HepG2 (cell line): ENCODE measurements around the gene SH2D5. TPM values are rescaled to one million over a fixed set of nuclear protein-coding genes. Genes with fewer than 3 reads are reported as not detected.

ENCODE experiments used
- ATAC-seq: fragments of 200-7000 bp; cut with Tn5 transposase; 3 replicates; pipeline ENCODE4 v1.9.1; 2020; ENCODE audit warnings: mild to moderate bottlenecking, moderate library complexity
- BruUV-seq: library from RNA; stranded (reverse); fragments of 400-500 nt; replicated peaks from 2 replicates; lab custom pipeline; 2021; lab: Mats Ljungman, UMichigan
- CTCF ChIA-PET: fragments of 300-600 bp; formaldehyde crosslinking; extraction: SDS; loops from one replicate; lab custom pipeline; 2021; ENCODE audit warnings: low total read pairs, inconsistent platforms, low intra/inter-chr PET ratio; lab: Yijun Ruan, JAX
- POLR2A ChIA-PET: fragments of 350-600 bp; sonication (Branson Sonifier 250); formaldehyde crosslinking; loops from one replicate; lab custom pipeline; 2020; ENCODE audit warnings: antibody characterized with exemption, inconsistent platforms; lab: Yijun Ruan, JAX
- DNase-seq: peaks from one replicate; pipeline ENCODE4 v3.0.0-alpha.2; 2015; ENCODE audit warnings: low spot score
- FAIRE-seq: peaks from 3 replicates; lab custom pipeline; 2011; peaks lifted over from hg19 to GRCh38; lab: Jason Lieb, UNC
- H2AFZ ChIP-seq: one replicate; pipeline ENCODE4 v1.6.1; 2011; ENCODE audit warnings: low read length, inconsistent platforms
- H3K27ac ChIP-seq: fragments of 300-600 bp; 3 replicates; pipeline ENCODE4 v1.8.0; 2011; ENCODE audit warnings: mixed run types, mild to moderate bottlenecking, mixed read lengths, low read length, inconsistent platforms; ENCODE audit not compliant: insufficient read depth; ENCODE audit errors: extremely low read length
- H3K27me3 ChIP-seq, 2 experiments: fragments of 200-600 bp in 1 of 2; 2 replicates in 1 of 2; 3 replicates in 1 of 2; pipeline versions ENCODE4 v1.6.0 to v1.8.0; 2011; ENCODE audit warnings: low read length in 2 of 2, mild to moderate bottlenecking in 2 of 2, moderate library complexity in 2 of 2, inconsistent platforms in 1 of 2; ENCODE audit not compliant: insufficient read depth in 2 of 2, control insufficient read depth in 1 of 2
- H3K36me3 ChIP-seq, 2 experiments: fragments of 200-600 bp in 1 of 2; replicated peaks in 1 of 2; 2 replicates in 1 of 2; 3 replicates in 1 of 2; pipeline versions ENCODE4 v1.5.1 to v1.8.0; 2011; ENCODE audit warnings: low read length in 2 of 2, inconsistent platforms in 1 of 2; ENCODE audit not compliant: insufficient read depth in 2 of 2, control insufficient read depth in 1 of 2
- H3K4me1 ChIP-seq: 2 replicates; pipeline ENCODE4 v1.5.1; 2012; ENCODE audit warnings: low read length, inconsistent platforms; ENCODE audit not compliant: insufficient read depth
- H3K4me2 ChIP-seq: 2 replicates; pipeline ENCODE4 v1.6.0; 2011; ENCODE audit warnings: low read depth, low read length, inconsistent platforms
- H3K4me3 ChIP-seq, 3 experiments: fragments of 200-600 bp in 1 of 3; sonication (generic), shearing (Covaris generic) in 1 of 3; replicated peaks in 1 of 3; 2 replicates each; pipeline ENCODE4 v1.5.1; 2011 to 2016; ENCODE audit warnings: low read length in 3 of 3, inconsistent platforms in 2 of 3, low read depth in 2 of 3, mild to moderate bottlenecking in 2 of 3, control low read depth in 1 of 3, mixed read lengths in 1 of 3; ENCODE audit not compliant: insufficient read depth in 1 of 3
- H3K79me2 ChIP-seq: one replicate; pipeline ENCODE4 v1.6.1; 2011; ENCODE audit warnings: low read length, inconsistent platforms; ENCODE audit not compliant: insufficient read depth
- H3K9ac ChIP-seq: 2 replicates; pipeline ENCODE4 v1.6.0; 2011; ENCODE audit warnings: mild to moderate bottlenecking, low read depth, low read length, inconsistent platforms; ENCODE audit not compliant: insufficient read depth
- H3K9me3 ChIP-seq: 2 replicates; pipeline ENCODE4 v1.5.1; 2012; ENCODE audit warnings: mild to moderate bottlenecking, low read length
- H4K20me1 ChIP-seq: 2 replicates; pipeline ENCODE4 v1.6.0; 2011; ENCODE audit warnings: inconsistent platforms, mild to moderate bottlenecking, low read length, moderate library complexity; ENCODE audit not compliant: insufficient read depth
- HNF4A ChIP-seq: sonication (generic); formaldehyde crosslinking; IDR thresholded peaks from 2 replicates; pipeline ENCODE4 v1.4.0; 2020; ENCODE audit warnings: missing genetic modification reagents
- NAIF1 ChIP-seq: sonication (generic); formaldehyde crosslinking; IDR thresholded peaks from 2 replicates; pipeline ENCODE4 v1.5.0; 2020; ENCODE audit warnings: mild to moderate bottlenecking, missing genetic modification reagents, borderline replicate concordance
- NR2F6 ChIP-seq, 2 experiments: IDR thresholded peaks; 2 replicates each; pipeline ENCODE4 v1.6.1; 2016; ENCODE audit warnings: antibody characterized with exemption in 1 of 2, mild to moderate bottlenecking in 1 of 2
- ZNF550 ChIP-seq: sonication (generic); formaldehyde crosslinking; IDR thresholded peaks from 2 replicates; pipeline ENCODE4 v1.4.0; 2020; ENCODE audit warnings: mild to moderate bottlenecking, missing genetic modification reagents, borderline replicate concordance
- WGBS: methylation state at CpG from one replicate; pipeline ENCODE4 v1.1.6; 2017; ENCODE audit warnings: low lambda C conversion rate; 5-methylcytosine and 5-hydroxymethylcytosine counted together
- in situ Hi-C: cut with HindIII; loops from 2 replicates; pipeline ENCODE4 v1.10.0; 2017; ENCODE audit warnings: low pct_unique_long_range_greater_than_20kb; ENCODE audit not compliant: extremely low pct_ligation_motif_present
- intact Hi-C: fragments of 100-400 bp; cut with micrococcal nuclease; formaldehyde crosslinking; loops from one replicate; pipeline ENCODE4 v1.10.0; 2022; ENCODE audit not compliant: unreplicated experiment
- polyA plus RNA-seq, 8 experiments: library from polyadenylated mRNA; depleted of rRNA in 3 of 8; stranded (reverse) in 7 of 8; unstranded in 1 of 8; fragments of >200 nt; fragmentation: Illumina TruSeq in 4 of 8; extraction: Trizol in 4 of 8; gene quantifications; 2 replicates each; pipeline versions ENCODE4 v1.2.1 to v1.2.3, GENCODE V29; 2011 to 2016; ENCODE audit warnings: low read depth in 4 of 8, missing spikeins in 1 of 8, mixed read lengths in 1 of 8; ENCODE audit not compliant: insufficient read depth in 1 of 8
- total RNA-seq, 5 experiments: library from RNA; depleted of rRNA; stranded (reverse); fragments of >200 nt; fragmentation: Illumina TruSeq; extraction: Trizol; gene quantifications; 2 replicates each; pipeline ENCODE4 v1.2.3, GENCODE V29; 2016; ENCODE audit warnings: low read depth in 1 of 5
- TF ChIP-seq, protein P1 (sequence below): sonication (generic); formaldehyde crosslinking; IDR thresholded peaks from 2 replicates; pipeline ENCODE4 v1.9.0; 2022; ENCODE audit warnings: missing genetic modification reagents, mild to moderate bottlenecking, borderline replicate concordance
- TF ChIP-seq, protein P2 (sequence below): sonication (generic); formaldehyde crosslinking; IDR thresholded peaks from 2 replicates; pipeline ENCODE4 v1.4.0; 2020; ENCODE audit warnings: mild to moderate bottlenecking, missing genetic modification reagents
- TF ChIP-seq, protein P3 (sequence below): IDR thresholded peaks from 2 replicates; pipeline ENCODE4 v1.6.1; 2012; ENCODE audit warnings: low read depth, low read length, improper control_type of control experiment
- TF ChIP-seq, protein P4 (sequence below): sonication (generic); formaldehyde crosslinking; IDR thresholded peaks from 2 replicates; pipeline ENCODE4 v1.4.0; 2020; ENCODE audit warnings: mild to moderate bottlenecking, missing genetic modification reagents, borderline replicate concordance

The SH2D5 gene
- total and polyA plus RNA-seq, 2 of the 13 experiments (the other 11 are each of a cell fraction or from before 2014, with no cell fraction given) = 1.2 to 3.4 TPM

DNA sequence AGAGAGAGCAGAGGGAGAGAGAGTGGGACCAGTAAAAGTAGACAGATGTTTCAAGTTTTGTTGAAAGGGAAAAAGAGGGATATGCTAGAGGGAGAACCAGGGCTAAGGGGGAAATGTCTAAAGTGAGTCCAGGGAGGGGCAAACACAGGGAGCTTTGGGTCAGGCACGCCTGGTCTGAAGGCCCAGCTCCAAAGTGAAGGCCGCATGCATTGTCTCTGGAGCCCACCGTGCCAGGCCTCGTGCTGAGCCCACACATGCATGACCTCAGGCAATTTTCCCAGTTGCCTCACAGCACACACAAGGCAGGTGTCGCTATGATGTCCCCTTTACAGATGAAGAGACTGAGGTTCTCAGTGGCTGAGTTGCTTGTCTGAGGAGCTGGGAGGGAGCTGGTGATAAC, 30.7 kb downstream of the SH2D5 start:
- DNase-seq = no peak
- in situ Hi-C loops = no loop called here
- FAIRE-seq = no peak

DNA sequence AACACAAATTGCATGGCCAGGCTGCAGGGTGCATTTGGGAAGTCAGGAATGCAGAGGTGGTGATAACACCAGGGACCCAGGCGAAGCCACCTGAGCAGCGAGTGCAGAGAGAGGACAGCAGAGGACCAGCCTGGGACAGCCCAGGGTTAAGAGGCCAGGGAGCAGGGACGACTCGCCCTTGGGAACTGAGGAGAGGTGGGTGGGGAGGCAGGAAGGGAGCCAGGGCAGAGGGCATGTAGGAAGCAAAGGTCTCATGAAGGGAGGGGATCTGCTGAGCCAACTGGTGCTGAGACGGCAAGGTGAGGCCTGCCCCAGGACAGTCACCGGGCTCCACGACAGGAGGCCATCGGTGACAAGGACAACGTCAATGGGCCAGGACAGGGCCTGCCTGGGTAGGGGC, 31.1 kb downstream of the SH2D5 start:
- ATAC-seq (peak; percentile 10), DNase-seq (no peak)
- Histone ChIP-seq H4K20me1 (no peaks in the 10 kb centered on the region), H3K79me2 (no peaks in the 10 kb centered on the region), H2AFZ (peak overlapping the region; percentile 34), H3K4me1 (peaks cover 53% of the 10 kb centered on the region), H3K4me2 (peak overlapping the region; percentile 41)
- CTCF ChIA-PET = no interaction called here
- WGBS = 5% methylated on average over 9 of the region's 9 CpGs
- BruUV-seq = no TSS peak
- intact Hi-C loops = no loop called here
- TF ChIP-seq NR2F6 (IDR thresholded peaks at IDR 0.05) (no peak), NR2F6 (CRISPR knock-in tag; IDR thresholded peaks at IDR 0.05) (0 out of 2 replicates have a peak, but pooled peaks have one; percentile 10), HNF4A (CRISPR knock-in tag) (0 out of 2 replicates have a peak, but pooled peaks have one; percentile 12)
- TF ChIP-seq, protein P1, sequence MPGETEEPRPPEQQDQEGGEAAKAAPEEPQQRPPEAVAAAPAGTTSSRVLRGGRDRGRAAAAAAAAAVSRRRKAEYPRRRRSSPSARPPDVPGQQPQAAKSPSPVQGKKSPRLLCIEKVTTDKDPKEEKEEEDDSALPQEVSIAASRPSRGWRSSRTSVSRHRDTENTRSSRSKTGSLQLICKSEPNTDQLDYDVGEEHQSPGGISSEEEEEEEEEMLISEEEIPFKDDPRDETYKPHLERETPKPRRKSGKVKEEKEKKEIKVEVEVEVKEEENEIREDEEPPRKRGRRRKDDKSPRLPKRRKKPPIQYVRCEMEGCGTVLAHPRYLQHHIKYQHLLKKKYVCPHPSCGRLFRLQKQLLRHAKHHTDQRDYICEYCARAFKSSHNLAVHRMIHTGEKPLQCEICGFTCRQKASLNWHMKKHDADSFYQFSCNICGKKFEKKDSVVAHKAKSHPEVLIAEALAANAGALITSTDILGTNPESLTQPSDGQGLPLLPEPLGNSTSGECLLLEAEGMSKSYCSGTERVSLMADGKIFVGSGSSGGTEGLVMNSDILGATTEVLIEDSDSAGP = 0 out of 2 replicates have a peak, but pooled peaks have one; percentile 6
- TF ChIP-seq, protein P2, sequence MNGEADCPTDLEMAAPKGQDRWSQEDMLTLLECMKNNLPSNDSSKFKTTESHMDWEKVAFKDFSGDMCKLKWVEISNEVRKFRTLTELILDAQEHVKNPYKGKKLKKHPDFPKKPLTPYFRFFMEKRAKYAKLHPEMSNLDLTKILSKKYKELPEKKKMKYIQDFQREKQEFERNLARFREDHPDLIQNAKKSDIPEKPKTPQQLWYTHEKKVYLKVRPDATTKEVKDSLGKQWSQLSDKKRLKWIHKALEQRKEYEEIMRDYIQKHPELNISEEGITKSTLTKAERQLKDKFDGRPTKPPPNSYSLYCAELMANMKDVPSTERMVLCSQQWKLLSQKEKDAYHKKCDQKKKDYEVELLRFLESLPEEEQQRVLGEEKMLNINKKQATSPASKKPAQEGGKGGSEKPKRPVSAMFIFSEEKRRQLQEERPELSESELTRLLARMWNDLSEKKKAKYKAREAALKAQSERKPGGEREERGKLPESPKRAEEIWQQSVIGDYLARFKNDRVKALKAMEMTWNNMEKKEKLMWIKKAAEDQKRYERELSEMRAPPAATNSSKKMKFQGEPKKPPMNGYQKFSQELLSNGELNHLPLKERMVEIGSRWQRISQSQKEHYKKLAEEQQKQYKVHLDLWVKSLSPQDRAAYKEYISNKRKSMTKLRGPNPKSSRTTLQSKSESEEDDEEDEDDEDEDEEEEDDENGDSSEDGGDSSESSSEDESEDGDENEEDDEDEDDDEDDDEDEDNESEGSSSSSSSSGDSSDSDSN = 0 out of 2 replicates have a peak, but pooled peaks have one; percentile 18
- TF ChIP-seq, protein P3, sequence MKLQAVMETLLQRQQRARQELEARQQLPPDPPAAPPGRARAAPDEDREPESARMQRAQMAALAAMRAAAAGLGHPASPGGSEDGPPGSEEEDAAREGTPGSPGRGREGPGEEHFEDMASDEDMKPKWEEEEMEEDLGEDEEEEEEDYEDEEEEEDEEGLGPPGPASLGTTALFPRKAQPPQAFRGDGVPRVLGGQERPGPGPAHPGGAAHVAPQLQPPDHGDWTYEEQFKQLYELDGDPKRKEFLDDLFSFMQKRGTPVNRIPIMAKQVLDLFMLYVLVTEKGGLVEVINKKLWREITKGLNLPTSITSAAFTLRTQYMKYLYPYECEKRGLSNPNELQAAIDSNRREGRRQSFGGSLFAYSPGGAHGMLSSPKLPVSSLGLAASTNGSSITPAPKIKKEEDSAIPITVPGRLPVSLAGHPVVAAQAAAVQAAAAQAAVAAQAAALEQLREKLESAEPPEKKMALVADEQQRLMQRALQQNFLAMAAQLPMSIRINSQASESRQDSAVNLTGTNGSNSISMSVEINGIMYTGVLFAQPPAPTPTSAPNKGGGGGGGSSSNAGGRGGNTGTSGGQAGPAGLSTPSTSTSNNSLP = no peak
- TF ChIP-seq, protein P4, sequence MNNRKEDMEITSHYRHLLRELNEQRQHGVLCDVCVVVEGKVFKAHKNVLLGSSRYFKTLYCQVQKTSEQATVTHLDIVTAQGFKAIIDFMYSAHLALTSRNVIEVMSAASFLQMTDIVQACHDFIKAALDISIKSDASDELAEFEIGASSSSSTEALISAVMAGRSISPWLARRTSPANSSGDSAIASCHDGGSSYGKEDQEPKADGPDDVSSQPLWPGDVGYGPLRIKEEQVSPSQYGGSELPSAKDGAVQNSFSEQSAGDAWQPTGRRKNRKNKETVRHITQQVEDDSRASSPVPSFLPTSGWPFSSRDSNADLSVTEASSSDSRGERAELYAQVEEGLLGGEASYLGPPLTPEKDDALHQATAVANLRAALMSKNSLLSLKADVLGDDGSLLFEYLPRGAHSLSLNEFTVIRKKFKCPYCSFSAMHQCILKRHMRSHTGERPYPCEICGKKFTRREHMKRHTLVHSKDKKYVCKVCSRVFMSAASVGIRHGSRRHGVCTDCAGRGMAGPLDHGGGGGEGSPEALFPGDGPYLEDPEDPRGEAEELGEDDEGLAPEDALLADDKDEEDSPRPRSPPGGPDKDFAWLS (CRISPR knock-in tag) = no peak
- TF ChIP-seq, all 625 proteins: peak for 4
- Histone ChIP-seq H3K9me3 (no peaks in the 10 kb centered on the region), H3K36me3 (no peaks in the 10 kb centered on the region), H3K27ac (no peak overlapping the region), H3K27me3 (peaks cover 5 to 20% of the 10 kb centered on the region in 2 experiments; a peak in 3 of 5 replicates), H3K9ac (no peak overlapping the region), H3K4me3 (peak overlapping the region in 1 of 3 experiments; percentile 38; a peak in 2 of 6 replicates)
- in situ Hi-C loops = no loop called here
- POLR2A ChIA-PET = no interaction called here
- FAIRE-seq = no peak

More for the DNA sequence above, 30.7 kb downstream of the SH2D5 start:
- H3K4me2 ChIP-seq = peak overlapping the region; percentile 41
- no peaks in the 10 kb centered on the region for H4K20me1 ChIP-seq
- ChIA-PET POLR2A (no interaction called here), CTCF (no interaction called here)
- BruUV-seq = no TSS peak
- no peaks in the 10 kb centered on the region for H3K79me2 ChIP-seq
- TF ChIP-seq ZNF550 (CRISPR knock-in tag) = 0 out of 2 replicates have a peak, but pooled peaks have one; percentile 38
- no peak for TF ChIP-seq NAIF1 (CRISPR knock-in tag)
- H3K27me3 ChIP-seq = peaks cover 5 to 20% of the 10 kb centered on the region in 2 experiments; a peak in 3 of 5 replicates
- 29% methylated on average over 1 of the region's 5 CpGs for WGBS
- H3K4me1 ChIP-seq = peaks cover 55% of the 10 kb centered on the region
- no peak overlapping the region for H3K27ac ChIP-seq
- H3K9ac ChIP-seq = no peak overlapping the region
- intact Hi-C loops = no loop called here
- peak overlapping the region in 1 of 3 experiments; percentile 38; a peak in 2 of 6 replicates for H3K4me3 ChIP-seq
- no peak for ATAC-seq
- no peaks in the 10 kb centered on the region for H3K9me3 ChIP-seq
- peak overlapping the region; percentile 34 for H2AFZ ChIP-seq
- H3K36me3 ChIP-seq = no peaks in the 10 kb centered on the region
